Activated T-cell treated with anti-CD3 and anti-CD28 coated beads for 4 hours (primary cell): ENCODE measurements around the gene FHIT.
"Not testable (repeated sequence)": the region's sequence is repeated elsewhere in the genome, so short reads cannot be mapped to it uniquely, and the experiment has no call there.

Source experiments
- DNase-seq: peaks from one replicate; pipeline ENCODE4 v3.0.0-alpha.2; 2020

Gene FHIT

GRCh38 chr3:59939826-59940426 is 1311.3 kb downstream of the FHIT start:
- DNase-seq = no peak

- DNase-seq = no peak
Measured at GRCh38 chr3:59938828-59939227, 1312.4 kb downstream of the FHIT start.

GRCh38 chr3:59937201-59937600 is 1314.1 kb downstream of the FHIT start:
- DNase-seq = no peak

GRCh38 chr3:59936472-59936871 is 1314.8 kb downstream of the FHIT start:
- DNase-seq = no peak

GRCh38 chr3:59935025-59935424 is 1316.2 kb downstream of the FHIT start:
- no peak for DNase-seq

- not testable (repeated sequence) for DNase-seq
Measured at GRCh38 chr3:59934560-59934959, 1316.7 kb downstream of the FHIT start.

- DNase-seq = no peak
Measured at GRCh38 chr3:59930170-59930569, 1321.1 kb downstream of the FHIT start.

- no peak for DNase-seq
Measured at GRCh38 chr3:59927056-59927455, 1324.2 kb downstream of the FHIT start.

GRCh38 chr3:59925946-59926345 is 1325.3 kb downstream of the FHIT start:
- DNase-seq = no peak

- no peak for DNase-seq
Measured at GRCh38 chr3:59922192-59922591, 1329.1 kb downstream of the FHIT start.

- no peak for DNase-seq
Measured at GRCh38 chr3:59920822-59921221, 1330.4 kb downstream of the FHIT start.

- no peak for DNase-seq
Measured at GRCh38 chr3:59919586-59919985, 1331.7 kb downstream of the FHIT start.

- no peak for DNase-seq
Measured at GRCh38 chr3:59914251-59914650, 1337.0 kb downstream of the FHIT start.

- no peak for DNase-seq
Measured at GRCh38 chr3:59913645-59914044, 1337.6 kb downstream of the FHIT start.

GRCh38 chr3:59908701-59909100 is 1342.6 kb downstream of the FHIT start:
- no peak for DNase-seq

- DNase-seq = no peak
Measured at GRCh38 chr3:59908280-59908679, 1343.0 kb downstream of the FHIT start.

- DNase-seq = no peak
Measured at GRCh38 chr3:59904296-59904695, 1347.0 kb downstream of the FHIT start.

- DNase-seq = no peak
Measured at GRCh38 chr3:59899061-59899460, 1352.2 kb downstream of the FHIT start.

GRCh38 chr3:59895972-59896371 is 1355.3 kb downstream of the FHIT start:
- DNase-seq = no peak

- DNase-seq = no peak
Measured at GRCh38 chr3:59894425-59895121, 1356.7 kb downstream of the FHIT start.

- DNase-seq = no peak
Measured at GRCh38 chr3:59890639-59891038, 1360.6 kb downstream of the FHIT start.

GRCh38 chr3:59886790-59887189 is 1364.5 kb downstream of the FHIT start:
- DNase-seq = no peak

- no peak for DNase-seq
Measured at GRCh38 chr3:59885899-59886400, 1365.3 kb downstream of the FHIT start.

GRCh38 chr3:59885101-59885500 is 1366.2 kb downstream of the FHIT start:
- DNase-seq = no peak

GRCh38 chr3:59884409-59884808 is 1366.8 kb downstream of the FHIT start:
- no peak for DNase-seq
